H1 (cell line): ENCODE results near the gene PINK1. TPM values are rescaled to one million over a fixed set of nuclear protein-coding genes. Genes with fewer than 3 reads are reported as not detected.

Experiments
- CTCF ChIA-PET: fragments of 300-600 bp; sonication (Branson Sonifier 250); formaldehyde crosslinking; loops from one replicate; lab custom pipeline; 2021; ENCODE audit not compliant: partially characterized antibody; lab: Charles Lee
- POLR2A ChIA-PET: fragments of 300-600 bp; sonication (Branson Sonifier 250); formaldehyde crosslinking; loops from one replicate; lab custom pipeline; 2021; ENCODE audit warnings: inconsistent platforms; ENCODE audit not compliant: partially characterized antibody; lab: Charles Lee
- DNase-seq, 2 experiments: peaks; one replicate each; pipeline versions ENCODE4 v3.0.0 to v3.0.0-alpha.2; 2010 to 2022; ENCODE audit warnings: low spot score in 2 of 2, low read depth in 1 of 2, mixed read lengths in 1 of 2
- FAIRE-seq: peaks from 2 replicates; lab custom pipeline; 2011; peaks lifted over from hg19 to GRCh38; lab: Jason Lieb, UNC
- H2AFZ ChIP-seq: 2 replicates; pipeline ENCODE4 v1.8.1; 2012; ENCODE audit warnings: low read length, inconsistent platforms
- H2AK5ac ChIP-seq: 2 replicates; pipeline ENCODE4 v1.6.1; 2013; ENCODE audit warnings: low read depth, low read length
- H2BK120ac ChIP-seq: replicated peaks from 2 replicates; pipeline ENCODE3; 2013; ENCODE audit warnings: low read depth, low read length, inconsistent platforms
- H2BK12ac ChIP-seq: 2 replicates; pipeline ENCODE4 v1.6.1; 2013; ENCODE audit warnings: low read depth, low read length
- H2BK15ac ChIP-seq: 2 replicates; pipeline ENCODE4 v1.6.1; 2013; ENCODE audit warnings: low read length
- H2BK20ac ChIP-seq: 2 replicates; pipeline ENCODE4 v1.6.1; 2013; ENCODE audit warnings: low read length
- H2BK5ac ChIP-seq: 2 replicates; pipeline ENCODE4 v1.6.1; 2013; ENCODE audit warnings: low read depth, low read length
- H3K14ac ChIP-seq: 2 replicates; pipeline ENCODE4 v1.6.1; 2013; ENCODE audit warnings: inconsistent platforms; ENCODE audit not compliant: insufficient read length
- H3K18ac ChIP-seq: 2 replicates; pipeline ENCODE4 v1.6.1; 2013; ENCODE audit warnings: low read length; ENCODE audit errors: extremely low read depth
- H3K23ac ChIP-seq: 2 replicates; pipeline ENCODE4 v1.6.1; 2013; ENCODE audit warnings: inconsistent platforms; ENCODE audit not compliant: insufficient read length
- H3K23me2 ChIP-seq: 2 replicates; pipeline ENCODE4 v1.6.1; 2013; ENCODE audit warnings: low read depth, low read length
- H3K27ac ChIP-seq: 2 replicates; pipeline ENCODE4 v1.6.1; 2011; ENCODE audit warnings: low read depth, low read length, inconsistent platforms
- H3K27me3 ChIP-seq, 4 experiments: replicated peaks in 1 of 4; 1 replicate in 1 of 4; 2 replicates in 3 of 4; pipeline versions ENCODE4 v1.6.1 to v1.8.1; 2011 to 2013; ENCODE audit warnings: low read length in 3 of 4, mild to moderate bottlenecking in 3 of 4, inconsistent platforms in 2 of 4, mixed read lengths in 2 of 4, moderate library complexity in 1 of 4; ENCODE audit not compliant: control insufficient read depth in 3 of 4, insufficient read depth in 3 of 4; ENCODE audit errors: extremely low read depth in 1 of 4
- H3K36me3 ChIP-seq, 4 experiments: 2 replicates each; pipeline versions ENCODE4 v1.6.1 to v1.8.1; 2011 to 2013; ENCODE audit warnings: mild to moderate bottlenecking in 4 of 4, low read length in 3 of 4, moderate library complexity in 2 of 4, control low read depth in 1 of 4, inconsistent platforms in 1 of 4; ENCODE audit not compliant: insufficient read depth in 4 of 4, control insufficient read depth in 2 of 4
- H3K4ac ChIP-seq: replicated peaks from 2 replicates; pipeline ENCODE3; 2013; ENCODE audit warnings: low read length, low read depth, mixed read lengths, inconsistent platforms; ENCODE audit not compliant: insufficient read length
- H3K4me1 ChIP-seq, 4 experiments: replicated peaks in 1 of 4; 1 replicate in 1 of 4; 2 replicates in 3 of 4; pipeline versions ENCODE4 v1.6.1 to v1.8.1; 2011 to 2013; ENCODE audit warnings: low read length in 3 of 4, inconsistent platforms in 2 of 4, mixed read lengths in 1 of 4; ENCODE audit not compliant: insufficient read depth in 4 of 4, control insufficient read depth in 3 of 4
- H3K4me2 ChIP-seq, 2 experiments: 2 replicates each; pipeline versions ENCODE4 v1.6.1 to v1.8.1; 2011 to 2013; ENCODE audit warnings: low read depth in 2 of 2, low read length in 2 of 2, control low read depth in 1 of 2, inconsistent platforms in 1 of 2, mild to moderate bottlenecking in 1 of 2; ENCODE audit not compliant: insufficient read depth in 1 of 2
- H3K4me3 ChIP-seq, 4 experiments: fragments of 200-600, 300-600 bp in 1 of 4; sonication (generic), shearing (Covaris generic), sonication (Bioruptor Twin) in 1 of 4; 2 replicates each; pipeline versions ENCODE4 v1.5.1 to v1.8.1; 2011 to 2016; ENCODE audit warnings: low read length in 4 of 4, low read depth in 3 of 4, control low read depth in 2 of 4, inconsistent platforms in 2 of 4, mild to moderate bottlenecking in 2 of 4, mixed read lengths in 1 of 4, moderate library complexity in 1 of 4; ENCODE audit not compliant: insufficient read depth in 2 of 4; ENCODE audit errors: extremely low read depth in 1 of 4
- H3K56ac ChIP-seq: replicated peaks from 2 replicates; pipeline ENCODE3; 2013; ENCODE audit warnings: low read depth, mild to moderate bottlenecking, mixed read lengths, low read length, inconsistent platforms; ENCODE audit not compliant: insufficient read length
- H3K79me1 ChIP-seq: 2 replicates; pipeline ENCODE4 v1.6.1; 2013; ENCODE audit warnings: low read depth, low read length, control low read depth
- H3K79me2 ChIP-seq, 2 experiments: 2 replicates each; pipeline versions ENCODE4 v1.6.1 to v1.8.1; 2012 to 2013; ENCODE audit warnings: low read length in 2 of 2, mild to moderate bottlenecking in 2 of 2, inconsistent platforms in 1 of 2; ENCODE audit not compliant: insufficient read depth in 2 of 2, control insufficient read depth in 1 of 2
- H3K9ac ChIP-seq, 4 experiments: replicated peaks in 1 of 4; 1 replicate in 1 of 4; 2 replicates in 3 of 4; pipeline versions ENCODE4 v1.6.1 to v1.8.1; 2011 to 2013; ENCODE audit warnings: low read depth in 3 of 4, low read length in 3 of 4, control low read depth in 2 of 4, mild to moderate bottlenecking in 2 of 4, moderate library complexity in 2 of 4, inconsistent platforms in 1 of 4; ENCODE audit errors: extremely low read depth in 1 of 4
- H3K9me3 ChIP-seq, 2 experiments: 2 replicates each; pipeline versions ENCODE4 v1.6.1 to v1.8.1; 2012 to 2013; ENCODE audit warnings: mild to moderate bottlenecking in 2 of 2, moderate library complexity in 2 of 2, control low read depth in 1 of 2, inconsistent platforms in 1 of 2, low read depth in 1 of 2, low read length in 1 of 2, mixed read lengths in 1 of 2; ENCODE audit not compliant: insufficient read depth in 2 of 2
- H4K20me1 ChIP-seq, 2 experiments: replicated peaks in 1 of 2; 2 replicates each; pipeline versions ENCODE3 to v1.8.1; 2011 to 2013; ENCODE audit warnings: inconsistent platforms in 2 of 2, low read length in 2 of 2, mild to moderate bottlenecking in 1 of 2; ENCODE audit not compliant: insufficient read depth in 2 of 2, control insufficient read depth in 1 of 2
- H4K5ac ChIP-seq: 2 replicates; pipeline ENCODE4 v1.6.1; 2013; ENCODE audit warnings: low read length, low read depth, mixed read lengths, inconsistent platforms; ENCODE audit not compliant: insufficient read length
- H4K8ac ChIP-seq: 2 replicates; pipeline ENCODE4 v1.8.0; 2013; ENCODE audit warnings: mild to moderate bottlenecking, moderate library complexity, low read length, inconsistent platforms; ENCODE audit not compliant: insufficient read depth; ENCODE audit errors: extremely low read depth
- H4K91ac ChIP-seq: replicated peaks from 2 replicates; pipeline ENCODE3; 2013; ENCODE audit warnings: low read length, mixed read lengths, inconsistent platforms; ENCODE audit not compliant: insufficient read length
- BACH1 ChIP-seq: IDR thresholded peaks from 2 replicates; pipeline ENCODE4 v1.6.1; 2012; ENCODE audit warnings: low read length, improper control_type of control experiment
- BCL11A ChIP-seq, 2 experiments: IDR thresholded peaks; one replicate each; pipeline ENCODE4 v1.6.1; 2011; ENCODE audit warnings: low read depth in 2 of 2, low read length in 2 of 2, mild to moderate bottlenecking in 2 of 2
- CBX8 ChIP-seq: fragments of 300-800, 300-1000 bp; sonication (generic); IDR thresholded peaks from 2 replicates; pipeline ENCODE4 v1.7.1; 2016; ENCODE audit warnings: low read depth, low read length, borderline replicate concordance
- E2F6 ChIP-seq: IDR thresholded peaks from 2 replicates; pipeline ENCODE4 v1.6.1; 2012; ENCODE audit warnings: inconsistent platforms
- KDM1A ChIP-seq: fragments of 200-600, 300-600 bp; sonication (generic); IDR thresholded peaks from 2 replicates; pipeline ENCODE4 v1.7.1; 2016; ENCODE audit warnings: mild to moderate bottlenecking, low read length, borderline replicate concordance
- PHF8 ChIP-seq: fragments of 200-600 bp; sonication (generic); conservative IDR thresholded peaks from 2 replicates; pipeline ENCODE4 v1.7.1; 2012; ENCODE audit warnings: low read depth, mild to moderate bottlenecking, inconsistent platforms, low read length, moderate library complexity
- POLR2A ChIP-seq, 2 experiments: IDR thresholded peaks; 1 replicate in 1 of 2; 2 replicates in 1 of 2; pipeline ENCODE4 v1.6.1; 2011; ENCODE audit warnings: low read depth in 2 of 2, low read length in 2 of 2, mild to moderate bottlenecking in 2 of 2; ENCODE audit errors: control extremely low read depth in 1 of 2
- POU5F1 ChIP-seq: IDR thresholded peaks from 2 replicates; pipeline ENCODE4 v1.6.1; 2011; ENCODE audit warnings: low read depth, mild to moderate bottlenecking, low read length, moderate library complexity
- SAP30 ChIP-seq: fragments of 300-600 bp; sonication (generic); IDR thresholded peaks from 2 replicates; pipeline ENCODE4 v1.7.1; 2012; ENCODE audit warnings: low read length, moderate library complexity, mild to moderate bottlenecking, inconsistent platforms; ENCODE audit not compliant: insufficient read depth, insufficient replicate concordance
- SIX5 ChIP-seq: IDR thresholded peaks from 2 replicates; pipeline ENCODE4 v1.6.1; 2011; ENCODE audit warnings: mild to moderate bottlenecking, low read depth, low read length
- ZNF274 ChIP-seq: IDR thresholded peaks from 2 replicates; pipeline ENCODE4 v1.7.0; 2012; ENCODE audit warnings: low read length, borderline replicate concordance; ENCODE audit errors: extremely low read depth
- WGBS, 2 experiments: shearing (Covaris generic) in 1 of 2; methylation state at CpG; one replicate each; pipeline versions ENCODE4 v1.1.6 to v1.1.7; 2013 to 2015; ENCODE audit warnings: low lambda C conversion rate in 2 of 2, mixed read lengths in 2 of 2, inconsistent platforms in 1 of 2, low coverage in 1 of 2, missing lambda C conversion rate in 1 of 2; ENCODE audit not compliant: insufficient replicate concordance in 2 of 2, insufficient coverage in 1 of 2, insufficient read length in 1 of 2; ENCODE audit errors: extremely low coverage in 1 of 2, missing lambda C conversion rate in 1 of 2; 5-methylcytosine and 5-hydroxymethylcytosine counted together
- polyA plus RNA-seq, 7 experiments: library from polyadenylated mRNA; depleted of rRNA in 3 of 7; stranded (reverse) in 5 of 7; unstranded in 2 of 7; fragments of >200 nt in 5 of 7; fragments of 200-250 nt in 2 of 7; gene quantifications; 1 replicate in 5 of 7; 2 replicates in 1 of 7; 4 replicates in 1 of 7; pipeline versions ENCODE4 v1.2.1 to v1.2.3, GENCODE V29; 2011 to 2013; ENCODE audit warnings: missing spikeins in 2 of 7, mixed read lengths in 2 of 7
- total RNA-seq: library from RNA; stranded (reverse); fragmentation: NEBNext Ultra II Directional; extraction: Animal tissue kit (Norgen Biotek cat#: 25700); gene quantifications from 2 replicates; pipeline ENCODE4 v1.2.1, GENCODE V29; 2021

PINK1 gene
- total and polyA plus RNA-seq, 2 of the 8 experiments (the other 6 are each of a cell fraction or from before 2014, with no cell fraction given) = 16.1 to 19.3 TPM

- H3K4me1 ChIP-seq = peaks cover 0 to 7% (median 2%) of the 10 kb centered on the region in 4 experiments; a peak in 3 of 7 replicates
- H2BK15ac ChIP-seq = no peak overlapping the region
- H3K4me2 ChIP-seq = no peak overlapping the region
- H3K79me2 ChIP-seq = no peaks in the 10 kb centered on the region
- H3K79me1 ChIP-seq = no peaks in the 10 kb centered on the region
- no peak overlapping the region for H3K18ac ChIP-seq
- no peak overlapping the region for H3K23ac ChIP-seq
- ChIA-PET CTCF (interaction anchor here (0.8 to 3.4 kb wide), 8 partner anchors 18 to 102 kb away, joined by 3 to 17 read pairs (median 4); partner anchors contain the start of gene PINK1), POLR2A (interaction anchor here (2.9 kb wide), 1 partner anchor 14 kb away, joined by 8 read pairs; no protein-coding TSS in a partner anchor)
- no peak overlapping the region for H2BK20ac ChIP-seq
- no peak overlapping the region for H3K4ac ChIP-seq
- FAIRE-seq (no peak), DNase-seq (no peak)
- H2AFZ ChIP-seq = no peak overlapping the region
- WGBS, 2 experiments = 94% methylated on average over 9 of the region's 14 CpGs; no CpG with 5 or more reads in 1 of the 2 experiments
- no peak overlapping the region for H4K91ac ChIP-seq
- H2BK120ac ChIP-seq = no peak overlapping the region
- no peak overlapping the region for H2BK12ac ChIP-seq
- H4K20me1 ChIP-seq = no peaks in the 10 kb centered on the region
- no peak overlapping the region for H3K56ac ChIP-seq
- no peaks in the 10 kb centered on the region for H3K36me3 ChIP-seq
- TF ChIP-seq KDM1A = no peak
- no peak for TF ChIP-seq E2F6
- TF ChIP-seq ZNF274 = no peak
- no peak for TF ChIP-seq POU5F1
- TF ChIP-seq BCL11A (IDR thresholded peaks at IDR 0.05; ENCODE audit: low read depth in 2 of 2, low read length in 2 of 2) = no peak
- TF ChIP-seq POLR2A (IDR thresholded peaks at IDR 0.05; ENCODE audit: control extremely low read depth in 1 of 2, low read depth in 2 of 2, low read length in 2 of 2) = no peak
- TF ChIP-seq PHF8 = no peak
- TF ChIP-seq SIX5 = no peak
- no peak for TF ChIP-seq CBX8
- TF ChIP-seq BACH1 = no peak
- TF ChIP-seq SAP30 = no peak
- H4K5ac ChIP-seq = no peak overlapping the region
- no peak overlapping the region for H3K14ac ChIP-seq
- no peak overlapping the region for H3K4me3 ChIP-seq
- no peak overlapping the region for H3K27ac ChIP-seq
- H3K9ac ChIP-seq = no peak overlapping the region
- H2BK5ac ChIP-seq = no peak overlapping the region
- H2AK5ac ChIP-seq = no peak overlapping the region
- H3K27me3 ChIP-seq = no peaks in the 10 kb centered on the region
- H3K9me3 ChIP-seq = no peaks in the 10 kb centered on the region
- H3K23me2 ChIP-seq = no peaks in the 10 kb centered on the region; the same call in 1 of the 2 replicates
- H4K8ac ChIP-seq = no peak overlapping the region
Measured at GRCh38 chr1:20594746-20595145, 38.5 kb upstream of the PINK1 start.
